ENCODE measurements around the gene ADAP1. TPM values are rescaled to one million over a fixed set of nuclear protein-coding genes. Genes with fewer than 3 reads are reported as not detected.

The ADAP1 gene
- total RNA-seq, 2 experiments from 2014 or later, result 6.8 to 7.2 TPM

- no peak for ATAC-seq (ENCODE audit: poor library complexity)
- Mint-ChIP-seq H3K4me1 (ENCODE audit: low read depth) (peaks cover 7% of the 10 kb centered on the region), H3K36me3 (ENCODE audit: low read depth) (no peaks in the 10 kb centered on the region), H3K27me3 (peaks cover 21% of the 10 kb centered on the region), H3K4me3 (no peak overlapping the region), H3K9me3 (no peaks in the 10 kb centered on the region), H3K27ac (no peak overlapping the region)
- Histone ChIP-seq H3K27ac (ENCODE audit: low read depth in 1 of 2, low read length in 2 of 2) (no peak overlapping the region), H3K9me3 (ENCODE audit: control insufficient read depth in 1 of 2, insufficient read depth in 1 of 2, low read length in 2 of 2) (peaks cover 0 to 11% of the 10 kb centered on the region in 2 experiments), H3K4me3 (ENCODE audit: low read length) (no peak overlapping the region), H3K36me3 (ENCODE audit: insufficient read depth, low read length) (no peaks in the 10 kb centered on the region), H3K4me1 (ENCODE audit: insufficient read depth, low read length) (peaks cover 28% of the 10 kb centered on the region), H3K27me3 (ENCODE audit: control insufficient read depth in 1 of 2, insufficient read depth in 2 of 2, low read length in 2 of 2) (peaks cover 0 to 7% of the 10 kb centered on the region in 2 experiments)
- ChIA-PET POLR2A (interaction anchor here (0.6 kb wide), 1 partner anchor 14 kb away, joined by 3 read pairs; no protein-coding TSS in a partner anchor), CTCF (no interaction called here)
- TF ChIP-seq CTCF (IDR thresholded peaks at IDR 0.05), result no peak
- DNase-seq, result no peak
- intact Hi-C loops (cut with DNase I, micrococcal nuclease), result loop anchor here in 1 of 2 experiments (10.0 kb wide), 1 partner anchor 634 kb away; no protein-coding TSS in a partner anchor
Measured at GRCh38 chr7:959271-959670, 4.8 kb upstream of the ADAP1 start.

- H3K27me3 ChIP-seq (ENCODE audit: control insufficient read depth in 1 of 2, insufficient read depth in 2 of 2, low read length in 2 of 2), result peaks cover 4 to 8% of the 10 kb centered on the region in 2 experiments
- no peak for ATAC-seq (ENCODE audit: poor library complexity)
- H3K9me3 ChIP-seq (ENCODE audit: control insufficient read depth in 1 of 2, insufficient read depth in 1 of 2, low read length in 2 of 2), result peaks cover 0 to 11% of the 10 kb centered on the region in 2 experiments
- H3K36me3 ChIP-seq (ENCODE audit: insufficient read depth, low read length), result no peaks in the 10 kb centered on the region
- H3K4me3 ChIP-seq (ENCODE audit: low read length), result no peak overlapping the region
- no peak overlapping the region for H3K4me3 Mint-ChIP-seq
- H3K27me3 Mint-ChIP-seq, result peaks cover 21% of the 10 kb centered on the region
- no peak overlapping the region for H3K27ac ChIP-seq (ENCODE audit: low read depth in 1 of 2, low read length in 2 of 2)
- CTCF ChIA-PET, result no interaction called here
- peaks cover 24% of the 10 kb centered on the region for H3K4me1 ChIP-seq (ENCODE audit: insufficient read depth, low read length)
- H3K27ac Mint-ChIP-seq, result no peak overlapping the region
- peaks cover 1% of the 10 kb centered on the region for H3K4me1 Mint-ChIP-seq (ENCODE audit: low read depth)
- intact Hi-C loops (cut with DNase I, micrococcal nuclease), result loop anchor here in 1 of 2 experiments (10.0 kb wide), 1 partner anchor 634 kb away; no protein-coding TSS in a partner anchor
- DNase-seq, result no peak
- no peak for TF ChIP-seq CTCF (IDR thresholded peaks at IDR 0.05)
- H3K36me3 Mint-ChIP-seq (ENCODE audit: low read depth), result no peaks in the 10 kb centered on the region
- no peaks in the 10 kb centered on the region for H3K9me3 Mint-ChIP-seq
- POLR2A ChIA-PET, result interaction anchor here (0.9 kb wide), 1 partner anchor 202 kb away, joined by 3 read pairs; no protein-coding TSS in a partner anchor
Measured at GRCh38 chr7:958221-959200, 4.0 kb upstream of the ADAP1 start.

GRCh38 chr7:957418-958220 is 3.1 kb upstream of the ADAP1 start:
- DNase-seq (peak in 2 of 14 experiments; percentile 64 to 66), ATAC-seq (ENCODE audit: poor library complexity) (no peak)
- Mint-ChIP-seq H3K27me3 (peaks cover 21% of the 10 kb centered on the region), H3K4me1 (ENCODE audit: low read depth) (no peaks in the 10 kb centered on the region), H3K9me3 (no peaks in the 10 kb centered on the region), H3K4me3 (no peak overlapping the region), H3K27ac (no peak overlapping the region), H3K36me3 (ENCODE audit: low read depth) (no peaks in the 10 kb centered on the region)
- Histone ChIP-seq H3K27me3 (ENCODE audit: control insufficient read depth in 1 of 2, insufficient read depth in 2 of 2, low read length in 2 of 2) (peaks cover 8 to 17% of the 10 kb centered on the region in 2 experiments), H3K36me3 (ENCODE audit: insufficient read depth, low read length) (no peaks in the 10 kb centered on the region), H3K27ac (ENCODE audit: low read depth in 1 of 2, low read length in 2 of 2) (no peak overlapping the region), H3K4me1 (ENCODE audit: insufficient read depth, low read length) (peaks cover 24% of the 10 kb centered on the region), H3K9me3 (ENCODE audit: control insufficient read depth in 1 of 2, insufficient read depth in 1 of 2, low read length in 2 of 2) (peaks cover 0 to 8% of the 10 kb centered on the region in 2 experiments), H3K4me3 (ENCODE audit: low read length) (no peak overlapping the region)
- ChIA-PET POLR2A (interaction anchor here (0.9 kb wide), 1 partner anchor 203 kb away, joined by 3 read pairs; no protein-coding TSS in a partner anchor), CTCF (no interaction called here)
- no peak for TF ChIP-seq CTCF (IDR thresholded peaks at IDR 0.05)
- intact Hi-C loops (cut with DNase I, micrococcal nuclease), result loop anchor here in 1 of 2 experiments (10.0 kb wide), 1 partner anchor 633 kb away; no protein-coding TSS in a partner anchor
